Heart left ventricle (tissue), 16 donors: ENCODE results near the gene CXADR. TPM values are rescaled to one million over a fixed set of nuclear protein-coding genes. Genes with fewer than 3 reads are reported as not detected.
"Not testable (repeated sequence)": the region's sequence is repeated elsewhere in the genome, so short reads cannot be mapped to it uniquely, and the experiment has no call there.

Experiments used
- ATAC-seq, 4 donors: fragments of 200-7000 bp; cut with Tn5 transposase; one replicate each; pipeline ENCODE4 v1.9.1; 2020 to 2022; ENCODE audit warnings: moderate library complexity in 4 of 4, mild to moderate bottlenecking in 3 of 4, moderate number of reproducible peaks in 1 of 4
- DNase-seq, 5 donors: peaks; one replicate each; pipeline ENCODE4 v3.0.0-alpha.2; 2020
- H3K27ac ChIP-seq, 12 donors: fragments of 200-600 bp; sonication (generic) in 4 of 12; one replicate each; pipeline versions ENCODE4 v1.5.0 to v1.8.0; 2016 to 2022; ENCODE audit warnings: mild to moderate bottlenecking in 2 of 12
- H3K27me3 ChIP-seq, 9 donors: fragments of 200-600 bp; sonication (generic) in 2 of 9; one replicate each; pipeline versions ENCODE4 v1.5.1 to v1.8.0; 2016 to 2022; ENCODE audit warnings: mild to moderate bottlenecking in 3 of 9
- H3K36me3 ChIP-seq, 9 donors: fragments of 200-600 bp; sonication (generic) in 2 of 9; one replicate each; pipeline versions ENCODE4 v1.5.0 to v1.8.0; 2018 to 2022; ENCODE audit warnings: mild to moderate bottlenecking in 2 of 9
- H3K4me1 ChIP-seq, 12 donors: fragments of 200-600 bp; sonication (generic) in 4 of 12; one replicate each; pipeline versions ENCODE4 v1.5.0 to v1.8.0; 2016 to 2022; ENCODE audit warnings: mild to moderate bottlenecking in 3 of 12
- H3K4me3 ChIP-seq, 12 donors: fragments of 200-600 bp; sonication (generic) in 4 of 12; one replicate each; pipeline versions ENCODE4 v1.5.0 to v1.8.0; 2017 to 2022; ENCODE audit warnings: mild to moderate bottlenecking in 9 of 12, moderate library complexity in 4 of 12
- H3K9me3 ChIP-seq, 12 donors: fragments of 200-600 bp; sonication (generic) in 4 of 12; one replicate each; pipeline versions ENCODE4 v1.5.0 to v1.8.0; 2016 to 2022; ENCODE audit warnings: mild to moderate bottlenecking in 1 of 12
- POLR2A ChIP-seq, 2 donors: fragments of 450-650 bp; IDR thresholded peaks; one replicate each; pipeline ENCODE4 v1.6.1; 2017; ENCODE audit warnings: antibody characterized with exemption in 2 of 2, mild to moderate bottlenecking in 2 of 2, moderate library complexity in 2 of 2
- WGBS, 4 donors: extraction: QIAGEN DNeasy Blood & Tissue Kit in 2 of 4; methylation state at CpG; one replicate each; pipeline versions ENCODE4 v1.1.5 to v1.1.7; 2013 to 2018; 5-methylcytosine and 5-hydroxymethylcytosine counted together
- intact Hi-C, 10 donors: fragments of 100-400 bp; cut with DNase I; formaldehyde crosslinking; loops; one replicate each; pipeline versions ENCODE4 v1.11.1 to v1.14.2; 2022
- polyA plus RNA-seq, 2 donors: library from polyadenylated mRNA; stranded (reverse); fragments of 200-250 nt; gene quantifications; one replicate each; pipeline ENCODE4 v1.2.3, GENCODE V29; 2013
- total RNA-seq, 9 donors: library from RNA; depleted of rRNA in 2 of 9; stranded (reverse); fragments of >200 nt in 2 of 9; fragmentation: NEBNext Ultra II Directional in 3 of 9; extraction: Animal tissue kit (Norgen Biotek cat#: 25700) in 3 of 9; gene quantifications; one replicate each; pipeline versions ENCODE4 v1.1.0 to v1.2.4, GENCODE V29; 2016 to 2023
- TF ChIP-seq, protein P1 (sequence below), 12 donors: fragments of 200-600 bp; sonication (generic) in 4 of 12; IDR thresholded peaks; one replicate each; pipeline versions ENCODE4 v1.5.0 to v1.8.0; 2018 to 2022; ENCODE audit warnings: antibody characterized with exemption in 12 of 12, mild to moderate bottlenecking in 5 of 12
- donor health status: ischemic (EF 13 %, LVEDD 7.1; RV severe dilation, severe dysfunction).
- donor health status: healthy with polysubstance abuse.
- donor health status: DM: no; HTN: yes; CAD: no.
- donor health status: DM: no; HTN: no; CAD: no.
- donor health status: ischemic (EF 25% LVEDD 6.9; RV normal size, moderate dysfunction).
- donor health status: ischemic (EF 25% LVEDD 5.7; RV mildly dilated, moderate dysfunction).
- donor health status: healthy.
- donor health status: DM: yes; HTN: yes; CAD: no.
- donor health status: ischemic (EF 35%, LVEDD 5.7; RV mildly dilated, moderate dysfunction).
- donor health status: nonischemic (EF 11% LVEDD 7.7; RV severe dilation, severe dysfunction).
- donor health status: DM: yes; HTN: yes; CAD: no.
- donor health status: PGD.
- donor health status: ischemic (EF 29% LVEDD 5.4; RV normal size, mild dysfunction).
- donor health status: nonischemic (EF 23%, LVEDD 6.1; RV moderate dilation, normal function).

CXADR gene
- total and polyA plus RNA-seq, 11 donors: 7.5 to 45.1 (median 29.3) TPM

DNA sequence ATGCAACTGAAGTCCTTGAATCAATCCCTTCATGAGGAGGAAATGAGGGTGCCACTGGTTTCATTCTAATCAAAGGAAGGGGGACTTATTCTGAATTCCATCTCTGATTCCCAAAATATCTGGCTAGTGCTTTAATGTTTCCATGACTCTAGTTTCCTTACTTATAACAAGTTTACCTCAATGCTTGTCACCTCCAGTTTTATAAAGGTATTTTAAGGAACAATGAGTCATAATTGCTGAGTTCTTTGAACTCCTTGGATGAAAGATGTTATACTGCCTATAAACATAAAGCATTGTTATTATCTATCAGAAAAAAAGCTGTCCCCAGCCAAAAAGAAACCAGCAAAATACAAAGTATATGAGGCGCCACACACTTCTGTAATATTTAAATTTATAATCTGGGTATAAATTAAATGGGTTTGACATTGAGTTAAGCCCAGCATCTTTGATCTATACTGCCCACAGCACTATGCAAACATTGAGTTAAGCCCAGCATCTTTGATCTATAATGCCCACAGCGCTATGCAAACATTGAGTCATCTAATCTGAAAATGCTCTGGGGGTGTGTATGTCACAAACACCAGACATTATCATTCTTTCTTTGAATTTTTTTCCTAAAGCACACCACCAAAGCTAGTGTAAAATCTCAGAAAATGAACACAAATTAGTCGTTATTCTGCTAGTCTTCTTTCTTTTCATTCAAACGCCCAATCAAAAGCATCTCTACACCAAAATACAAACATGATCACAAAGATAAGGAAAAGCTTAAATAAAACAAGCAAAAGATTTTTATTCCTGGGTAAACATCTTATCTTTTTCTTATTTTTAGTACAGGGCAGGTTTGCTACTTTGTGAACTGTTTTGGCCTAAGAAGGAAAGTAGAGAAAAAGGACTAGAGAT, 11.5 kb upstream of the CXADR start:
- Histone ChIP-seq H3K4me3 (no peak overlapping the region), H3K36me3 (no peaks in the 10 kb centered on the region), H3K27me3 (no peaks in the 10 kb centered on the region), H3K9me3 (peaks cover 0 to 5% (median 0%) of the 10 kb centered on the region in 12 donors), H3K27ac (no peak overlapping the region), H3K4me1 (no peaks in the 10 kb centered on the region)
- WGBS, 4 donors: 71 to 83% (median 78%) methylated on average over 4 of the region's 4 CpGs
- no peak for TF ChIP-seq POLR2A (IDR thresholded peaks at IDR 0.05)
- TF ChIP-seq, protein P1, sequence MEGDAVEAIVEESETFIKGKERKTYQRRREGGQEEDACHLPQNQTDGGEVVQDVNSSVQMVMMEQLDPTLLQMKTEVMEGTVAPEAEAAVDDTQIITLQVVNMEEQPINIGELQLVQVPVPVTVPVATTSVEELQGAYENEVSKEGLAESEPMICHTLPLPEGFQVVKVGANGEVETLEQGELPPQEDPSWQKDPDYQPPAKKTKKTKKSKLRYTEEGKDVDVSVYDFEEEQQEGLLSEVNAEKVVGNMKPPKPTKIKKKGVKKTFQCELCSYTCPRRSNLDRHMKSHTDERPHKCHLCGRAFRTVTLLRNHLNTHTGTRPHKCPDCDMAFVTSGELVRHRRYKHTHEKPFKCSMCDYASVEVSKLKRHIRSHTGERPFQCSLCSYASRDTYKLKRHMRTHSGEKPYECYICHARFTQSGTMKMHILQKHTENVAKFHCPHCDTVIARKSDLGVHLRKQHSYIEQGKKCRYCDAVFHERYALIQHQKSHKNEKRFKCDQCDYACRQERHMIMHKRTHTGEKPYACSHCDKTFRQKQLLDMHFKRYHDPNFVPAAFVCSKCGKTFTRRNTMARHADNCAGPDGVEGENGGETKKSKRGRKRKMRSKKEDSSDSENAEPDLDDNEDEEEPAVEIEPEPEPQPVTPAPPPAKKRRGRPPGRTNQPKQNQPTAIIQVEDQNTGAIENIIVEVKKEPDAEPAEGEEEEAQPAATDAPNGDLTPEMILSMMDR (IDR thresholded peaks at IDR 0.05): no peak
- intact Hi-C loops: loop anchor here in 1 of 10 donors (10.0 kb wide), 1 partner anchor 107 kb away; no protein-coding TSS in a partner anchor
- DNase-seq (no peak), ATAC-seq (no peak)

DNA sequence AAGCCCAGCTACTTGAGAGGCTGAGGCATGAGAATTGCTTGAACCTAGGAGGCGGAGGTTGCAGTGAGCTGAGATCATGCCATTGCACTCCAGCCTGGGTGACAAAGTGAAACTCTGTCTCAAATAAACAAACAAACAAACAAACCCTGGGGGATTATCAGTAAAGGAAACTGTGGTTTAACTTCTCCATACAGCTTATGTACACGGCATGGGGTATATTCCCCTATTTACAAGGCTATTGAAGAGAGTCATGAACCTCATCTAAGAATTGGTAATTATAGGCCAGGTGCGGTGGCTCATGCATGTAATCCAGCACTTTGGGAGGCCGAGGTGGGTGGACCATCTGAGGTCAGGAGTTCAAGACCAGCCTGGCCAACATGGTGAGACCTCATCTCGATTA, 9.9 kb upstream of the CXADR start:
- H3K4me3 ChIP-seq, H3K36me3 ChIP-seq, H3K27me3 ChIP-seq, H3K4me1 ChIP-seq, H3K27ac ChIP-seq, DNase-seq, ATAC-seq, H3K9me3 ChIP-seq: not testable (repeated sequence)
- 72 to 86% (median 83%) methylated on average over 5 of the region's 5 CpGs for WGBS, 4 donors
- intact Hi-C loops: loop anchor here in 1 of 10 donors (10.0 kb wide), 1 partner anchor 108 kb away; no protein-coding TSS in a partner anchor

DNA sequence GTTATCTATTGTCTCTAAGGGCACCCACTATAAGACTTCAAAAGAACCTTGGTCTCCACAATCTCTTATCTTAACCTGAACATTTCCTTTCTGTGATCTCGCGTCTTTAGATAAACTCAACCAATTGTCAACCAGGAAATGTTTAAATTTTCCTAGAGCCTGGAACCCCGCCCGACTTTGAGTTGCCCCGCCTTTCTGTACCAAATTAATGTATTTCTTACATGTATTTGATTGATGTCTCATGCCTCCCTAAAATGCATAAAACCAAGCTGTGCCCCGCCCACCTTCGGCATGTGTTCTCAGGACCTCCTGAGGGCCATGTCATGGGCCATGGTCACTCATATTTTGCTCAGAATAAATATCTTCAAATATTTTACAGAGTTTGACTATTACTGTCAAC, 5.9 kb upstream of the CXADR start:
- DNase-seq (no peak), ATAC-seq (no peak)
- peaks cover 0 to 3% (median 0%) of the 10 kb centered on the region in 12 donors for H3K4me1 ChIP-seq
- no peaks in the 10 kb centered on the region for H3K36me3 ChIP-seq
- no peak overlapping the region for H3K4me3 ChIP-seq
- peaks cover 0 to 5% (median 0%) of the 10 kb centered on the region in 12 donors for H3K9me3 ChIP-seq
- intact Hi-C loops: loop anchor here in 1 of 10 donors (10.0 kb wide), 1 partner anchor 112 kb away; no protein-coding TSS in a partner anchor
- TF ChIP-seq, protein P1 (IDR thresholded peaks at IDR 0.05): no peak
- no peak for TF ChIP-seq POLR2A (IDR thresholded peaks at IDR 0.05)
- no peak overlapping the region for H3K27ac ChIP-seq
- peaks cover 0 to 6% (median 0%) of the 10 kb centered on the region in 9 donors for H3K27me3 ChIP-seq
- 81 to 88% (median 85%) methylated on average over 7 of the region's 7 CpGs for WGBS, 4 donors

DNA sequence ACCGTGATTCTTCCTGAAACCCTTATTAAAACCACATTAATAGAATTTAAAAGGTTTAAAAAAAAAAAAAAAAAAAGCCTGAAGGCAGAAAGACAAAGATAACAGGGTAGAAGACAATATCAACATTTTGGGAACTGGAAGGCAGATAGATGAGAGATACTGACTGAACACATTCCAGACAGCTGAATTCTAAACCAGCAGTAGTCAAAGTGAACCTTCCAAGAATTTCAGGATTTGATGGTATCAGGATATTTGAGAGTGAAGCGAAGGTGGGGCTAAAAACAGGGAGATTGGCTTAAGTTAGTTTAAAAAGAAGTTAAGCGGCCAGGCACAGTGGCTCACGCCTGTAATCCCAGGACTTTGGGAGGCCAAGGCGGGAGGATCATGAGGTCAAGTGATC, 5.3 kb upstream of the CXADR start:
- WGBS, 4 donors: 73 to 89% (median 85%) methylated on average over 5 of the region's 5 CpGs
- peaks cover 0 to 5% (median 0%) of the 10 kb centered on the region in 12 donors for H3K4me1 ChIP-seq
- intact Hi-C loops: loop anchor here in 1 of 10 donors (10.0 kb wide), 1 partner anchor 113 kb away; no protein-coding TSS in a partner anchor
- peaks cover 0 to 13% (median 3%) of the 10 kb centered on the region in 9 donors for H3K27me3 ChIP-seq
- H3K36me3 ChIP-seq: no peaks in the 10 kb centered on the region
- peaks cover 0 to 5% (median 0%) of the 10 kb centered on the region in 12 donors for H3K9me3 ChIP-seq
- TF ChIP-seq POLR2A (IDR thresholded peaks at IDR 0.05): no peak
- TF ChIP-seq, protein P1 (IDR thresholded peaks at IDR 0.05): no peak
- DNase-seq (no peak), ATAC-seq (no peak)
- no peak overlapping the region for H3K27ac ChIP-seq
- no peak overlapping the region for H3K4me3 ChIP-seq
